ENCODE results near the gene CDKN2D.

CDKN2D gene

DNA sequence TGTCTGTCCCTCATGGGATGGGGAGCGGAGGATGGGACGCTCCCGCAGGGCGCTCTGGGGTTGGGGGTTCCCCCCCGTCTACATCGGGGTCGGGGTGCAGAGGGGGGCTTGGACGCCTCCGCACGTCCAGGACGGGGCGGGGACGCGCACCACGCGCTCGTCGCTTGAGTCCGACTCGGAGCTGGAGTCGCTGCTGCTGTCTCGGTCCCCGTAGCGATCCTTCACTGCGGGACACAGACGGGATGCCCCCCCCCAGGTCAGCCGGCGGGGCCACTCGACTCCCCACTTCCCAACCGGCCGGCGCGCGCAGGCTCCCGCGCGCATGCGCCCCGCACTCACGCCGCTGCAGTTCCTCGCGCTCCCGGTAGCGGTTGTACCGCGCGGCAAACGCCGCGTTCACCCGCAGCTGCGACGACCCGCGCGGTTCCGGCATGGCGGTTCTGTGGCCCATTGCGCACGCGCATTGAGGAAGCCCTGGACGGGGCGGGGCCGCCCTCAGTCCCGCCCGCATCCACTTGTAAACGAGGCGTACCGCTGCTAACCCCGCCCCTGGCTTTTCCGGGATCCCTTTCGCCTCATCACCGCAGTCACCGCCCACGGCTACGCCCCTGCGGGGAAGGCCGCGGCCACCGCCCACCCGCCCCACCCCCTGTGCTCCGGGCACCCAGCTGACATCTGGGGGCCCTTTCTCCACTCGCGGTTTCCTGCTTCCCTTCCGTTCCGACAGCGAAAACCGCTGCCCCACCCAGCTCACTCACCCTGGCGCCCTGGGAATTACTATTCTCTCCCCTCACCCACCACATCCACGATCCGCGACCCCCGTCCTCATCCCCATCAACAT is 3.0 kb downstream of the CDKN2D start, which contains the start of gene KRI1:
TSS of gene KRI1 (minus strand) at position 444 of the 841 bp plus-strand sequence. CDS start at position 433, 11 bp downstream.
- TF ChIP-seq CTCF (IDR thresholded peaks at IDR 0.05; ENCODE audit: insufficient read depth, low read length, missing control alignments): peak; percentile 53
- H3K4me3 ChIP-seq (ENCODE audit: low read depth, low read length): peak within 1 kb of the TSS; percentile 98
- ChIA-PET CTCF (interaction anchor here (0.6 to 2.5 kb wide), 7 partner anchors 10 to 150 kb away, joined by 3 to 10 read pairs (median 5); no protein-coding TSS in a partner anchor), POLR2A (interaction anchor here (0.6 kb wide), 1 partner anchor 70 kb away, joined by 3 read pairs; no protein-coding TSS in a partner anchor)
- peak; percentile 67 for DNase-seq (ENCODE audit: low read depth, low spot score)

- peak overlapping the region; percentile 98 for H3K4me3 ChIP-seq (ENCODE audit: low read depth, low read length)
- ChIA-PET POLR2A (no interaction called here), CTCF (interaction anchor here (1.0 to 2.5 kb wide), 3 partner anchors 12 to 82 kb away, joined by 3 to 10 read pairs (median 6); no protein-coding TSS in a partner anchor)
- peak; percentile 51 for TF ChIP-seq CTCF (IDR thresholded peaks at IDR 0.05; ENCODE audit: insufficient read depth, low read length, missing control alignments)
- no peak for DNase-seq (ENCODE audit: low read depth, low spot score)
Observed at GRCh38 chr19:10565028-10565566, 3.7 kb downstream of the CDKN2D start.

- no peak for DNase-seq (ENCODE audit: low read depth, low spot score)
- no peak overlapping the region for H3K4me3 ChIP-seq (ENCODE audit: low read depth, low read length)
- ChIA-PET POLR2A (no interaction called here), CTCF (interaction anchor here (1.5 to 3.8 kb wide), 3 partner anchors 10 to 14 kb away, joined by 4 to 14 read pairs (median 5); no protein-coding TSS in a partner anchor)
- no peak for TF ChIP-seq CTCF (IDR thresholded peaks at IDR 0.05; ENCODE audit: insufficient read depth, low read length, missing control alignments)
Observed at GRCh38 chr19:10562609-10563008, 6.2 kb downstream of the CDKN2D start.

DNA sequence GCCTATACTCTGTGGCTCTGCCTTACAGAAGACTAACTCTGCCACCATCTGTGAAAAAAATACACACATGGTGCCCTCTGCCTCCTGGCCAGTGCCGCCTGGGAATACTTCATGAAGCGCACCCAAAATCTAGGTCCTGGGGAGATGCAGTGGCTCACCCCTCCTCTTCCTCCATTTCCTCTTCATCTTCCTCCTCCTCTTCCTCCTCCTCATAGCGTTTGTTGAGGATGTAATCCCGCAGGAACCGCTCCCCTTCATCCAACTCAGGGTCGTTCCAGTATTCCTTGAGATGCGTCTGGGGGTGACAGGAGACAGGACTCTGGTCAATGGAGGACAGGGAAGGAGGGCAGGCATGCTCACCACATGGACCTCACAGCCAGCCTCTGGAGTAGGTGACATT is 8.6 kb downstream of the CDKN2D start:
- POLR2A ChIA-PET: no interaction called here
- no peak overlapping the region for H3K4me3 ChIP-seq (ENCODE audit: low read depth, low read length)
- CTCF ChIA-PET: interaction anchor here (1.3 to 3.8 kb wide), 3 partner anchors 9 to 144 kb away, joined by 3 to 14 read pairs (median 4); no protein-coding TSS in a partner anchor
- no peak for DNase-seq (ENCODE audit: low read depth, low spot score)
- no peak for TF ChIP-seq CTCF (IDR thresholded peaks at IDR 0.05; ENCODE audit: insufficient read depth, low read length, missing control alignments)

GRCh38 chr19:10557603-10558197 is 11.1 kb downstream of the CDKN2D start:
- POLR2A ChIA-PET: interaction anchor here (0.7 kb wide), 1 partner anchor 32 kb away, joined by 3 read pairs; no protein-coding TSS in a partner anchor
- CTCF ChIA-PET: interaction anchor here (0.6 kb wide), 1 partner anchor 160 kb away, joined by 3 read pairs; no protein-coding TSS in a partner anchor
- TF ChIP-seq CTCF (IDR thresholded peaks at IDR 0.05; ENCODE audit: insufficient read depth, low read length, missing control alignments): no peak
- no peak overlapping the region for H3K4me3 ChIP-seq (ENCODE audit: low read depth, low read length)
- no peak for DNase-seq (ENCODE audit: low read depth, low spot score)
